Activated naive CD8-positive, alpha-beta T cell (primary cell): ENCODE results near the gene WBP2NL.
"Not testable (repeated sequence)": the region's sequence is repeated elsewhere in the genome, so short reads cannot be mapped to it uniquely, and the experiment has no call there.

Experiments used
- H3K27ac Mint-ChIP-seq: one replicate; pipeline ENCODE4 v1.8.0; 2021; ENCODE audit warnings: mixed read lengths
- H3K27me3 Mint-ChIP-seq: one replicate; pipeline ENCODE4 v1.8.0; 2021; ENCODE audit warnings: mixed read lengths
- H3K36me3 Mint-ChIP-seq: one replicate; pipeline ENCODE4 v1.8.0; 2021; ENCODE audit warnings: mixed read lengths
- H3K4me1 Mint-ChIP-seq: one replicate; pipeline ENCODE4 v1.8.0; 2021; ENCODE audit warnings: low read depth, mixed read lengths
- H3K4me3 Mint-ChIP-seq: one replicate; pipeline ENCODE4 v1.8.0; 2021; ENCODE audit warnings: mild to moderate bottlenecking, mixed read lengths
- H3K9me3 Mint-ChIP-seq: one replicate; pipeline ENCODE4 v1.8.0; 2021; ENCODE audit warnings: low read depth, mixed read lengths

WBP2NL gene

GRCh38 chr22:41998361-41999261, at the start of gene WBP2NL:
Gene WBP2NL (plus strand): TSS chr22:41998788. CDS start chr22:41998819, 31 bp downstream.
- H3K27ac Mint-ChIP-seq, result peak within 1 kb of the TSS; percentile 95
- peaks cover 10% of the 10 kb centered on the region for H3K36me3 Mint-ChIP-seq
- no peaks in the 10 kb centered on the region for H3K27me3 Mint-ChIP-seq
- peaks cover 21% of the 10 kb centered on the region for H3K4me1 Mint-ChIP-seq
- H3K9me3 Mint-ChIP-seq, result peaks cover 4% of the 10 kb centered on the region
- H3K4me3 Mint-ChIP-seq, result peak within 1 kb of the TSS; percentile 93

- not testable (repeated sequence) for H3K4me1 Mint-ChIP-seq, H3K27ac Mint-ChIP-seq, H3K36me3 Mint-ChIP-seq, H3K27me3 Mint-ChIP-seq, H3K4me3 Mint-ChIP-seq, H3K9me3 Mint-ChIP-seq
Measured at GRCh38 chr22:41948928-41949296, 49.7 kb upstream of the WBP2NL start.

- Mint-ChIP-seq H3K27me3 (no peaks in the 10 kb centered on the region), H3K9me3 (no peaks in the 10 kb centered on the region), H3K36me3 (no peaks in the 10 kb centered on the region), H3K27ac (no peak overlapping the region), H3K4me3 (no peak overlapping the region), H3K4me1 (peaks cover 3% of the 10 kb centered on the region)
Measured at GRCh38 chr22:41949297-41949965, 49.2 kb upstream of the WBP2NL start.

GRCh38 chr22:41951898-41952474, 46.6 kb upstream of the WBP2NL start, which contains the start of gene SMIM45:
Gene SMIM45 (plus strand): TSS chr22:41952150.
- no peaks in the 10 kb centered on the region for H3K36me3 Mint-ChIP-seq
- H3K4me1 Mint-ChIP-seq, result no peaks in the 10 kb centered on the region
- no peak within 1 kb of the TSS for H3K27ac Mint-ChIP-seq
- no peak within 1 kb of the TSS for H3K4me3 Mint-ChIP-seq
- H3K27me3 Mint-ChIP-seq, result no peaks in the 10 kb centered on the region
- H3K9me3 Mint-ChIP-seq, result no peaks in the 10 kb centered on the region

GRCh38 chr22:41952713-41953112, 45.9 kb upstream of the WBP2NL start:
- no peak overlapping the region for H3K27ac Mint-ChIP-seq

GRCh38 chr22:41957941-41958556, 40.5 kb upstream of the WBP2NL start:
- no peak overlapping the region for H3K27ac Mint-ChIP-seq
- no peak overlapping the region for H3K4me3 Mint-ChIP-seq
- no peaks in the 10 kb centered on the region for H3K27me3 Mint-ChIP-seq

More at GRCh38 chr22:41952713-41953112, 45.9 kb upstream of the WBP2NL start:
- no peaks in the 10 kb centered on the region for H3K27me3 Mint-ChIP-seq
- H3K36me3 Mint-ChIP-seq, result no peaks in the 10 kb centered on the region
- H3K4me3 Mint-ChIP-seq, result no peak overlapping the region
- H3K4me1 Mint-ChIP-seq, result peaks cover 3% of the 10 kb centered on the region
- H3K9me3 Mint-ChIP-seq, result no peaks in the 10 kb centered on the region

GRCh38 chr22:41963453-41964111, 35.0 kb upstream of the WBP2NL start:
- H3K27me3 Mint-ChIP-seq, result no peaks in the 10 kb centered on the region
- no peaks in the 10 kb centered on the region for H3K4me1 Mint-ChIP-seq

More at GRCh38 chr22:41957941-41958556, 40.5 kb upstream of the WBP2NL start:
- H3K9me3 Mint-ChIP-seq, result no peaks in the 10 kb centered on the region
- peaks cover 3% of the 10 kb centered on the region for H3K4me1 Mint-ChIP-seq
- no peaks in the 10 kb centered on the region for H3K36me3 Mint-ChIP-seq

GRCh38 chr22:41964112-41964491, 34.5 kb upstream of the WBP2NL start:
- H3K9me3 Mint-ChIP-seq, result no peaks in the 10 kb centered on the region
- no peaks in the 10 kb centered on the region for H3K36me3 Mint-ChIP-seq
- H3K4me1 Mint-ChIP-seq, result no peaks in the 10 kb centered on the region
- H3K27ac Mint-ChIP-seq, result no peak overlapping the region
- no peaks in the 10 kb centered on the region for H3K27me3 Mint-ChIP-seq
- H3K4me3 Mint-ChIP-seq, result no peak overlapping the region

More at GRCh38 chr22:41963453-41964111, 35.0 kb upstream of the WBP2NL start:
- no peaks in the 10 kb centered on the region for H3K36me3 Mint-ChIP-seq
- H3K9me3 Mint-ChIP-seq, result no peaks in the 10 kb centered on the region
- no peak overlapping the region for H3K27ac Mint-ChIP-seq
- H3K4me3 Mint-ChIP-seq, result no peak overlapping the region

- Mint-ChIP-seq H3K9me3 (no peaks in the 10 kb centered on the region), H3K27me3 (no peaks in the 10 kb centered on the region), H3K27ac (no peak overlapping the region), H3K4me1 (no peaks in the 10 kb centered on the region), H3K36me3 (no peaks in the 10 kb centered on the region), H3K4me3 (no peak overlapping the region)
Measured at GRCh38 chr22:41966225-41966606, 32.4 kb upstream of the WBP2NL start.

GRCh38 chr22:41966607-41967240, 31.9 kb upstream of the WBP2NL start:
- H3K27ac Mint-ChIP-seq, result no peak overlapping the region

GRCh38 chr22:41968601-41969000, 30.0 kb upstream of the WBP2NL start:
- Mint-ChIP-seq H3K27me3 (peaks cover 8% of the 10 kb centered on the region), H3K4me1 (no peaks in the 10 kb centered on the region), H3K4me3 (no peak overlapping the region), H3K9me3 (no peaks in the 10 kb centered on the region), H3K27ac (no peak overlapping the region), H3K36me3 (no peaks in the 10 kb centered on the region)

More at GRCh38 chr22:41966607-41967240, 31.9 kb upstream of the WBP2NL start:
- no peak overlapping the region for H3K4me3 Mint-ChIP-seq
- no peaks in the 10 kb centered on the region for H3K27me3 Mint-ChIP-seq
- no peaks in the 10 kb centered on the region for H3K9me3 Mint-ChIP-seq
- H3K36me3 Mint-ChIP-seq, result no peaks in the 10 kb centered on the region
- H3K4me1 Mint-ChIP-seq, result no peaks in the 10 kb centered on the region

- Mint-ChIP-seq H3K4me1 (no peaks in the 10 kb centered on the region), H3K27ac (no peak within 1 kb of the TSS), H3K27me3 (peaks cover 8% of the 10 kb centered on the region), H3K36me3 (no peaks in the 10 kb centered on the region), H3K4me3 (no peak within 1 kb of the TSS), H3K9me3 (no peaks in the 10 kb centered on the region)
Measured at GRCh38 chr22:41969110-41969646, 29.4 kb upstream of the WBP2NL start, which contains the start of gene SEPTIN3. Gene SEPTIN3 (plus strand): TSS chr22:41969443. CDS start chr22:41971493, 2,050 bp downstream.

- no peaks in the 10 kb centered on the region for H3K9me3 Mint-ChIP-seq
- H3K27me3 Mint-ChIP-seq, result peaks cover 13% of the 10 kb centered on the region
- H3K4me3 Mint-ChIP-seq, result no peak overlapping the region
- no peaks in the 10 kb centered on the region for H3K4me1 Mint-ChIP-seq
- H3K36me3 Mint-ChIP-seq, result no peaks in the 10 kb centered on the region
- no peak overlapping the region for H3K27ac Mint-ChIP-seq
Measured at GRCh38 chr22:41970601-41971000, 28.0 kb upstream of the WBP2NL start.

GRCh38 chr22:41971431-41971830, 27.2 kb upstream of the WBP2NL start:
- H3K9me3 Mint-ChIP-seq, result no peaks in the 10 kb centered on the region
- H3K4me3 Mint-ChIP-seq, result no peak overlapping the region
- H3K4me1 Mint-ChIP-seq, result peaks cover 6% of the 10 kb centered on the region
- no peaks in the 10 kb centered on the region for H3K36me3 Mint-ChIP-seq
- no peak overlapping the region for H3K27ac Mint-ChIP-seq
- peaks cover 19% of the 10 kb centered on the region for H3K27me3 Mint-ChIP-seq
